Keratinocyte (primary cell): Measurements from ENCODE around the gene FOXR1. TPM values are rescaled to one million over a fixed set of nuclear protein-coding genes. Genes with fewer than 3 reads are reported as not detected.

Experiments
- DNase-seq: peaks from one replicate; pipeline ENCODE4 v3.0.0-alpha.2; 2011; ENCODE audit warnings: low read depth, missing footprints, low spot score
- FAIRE-seq: peaks from 2 replicates; lab custom pipeline; 2011; peaks lifted over from hg19 to GRCh38; lab: Jason Lieb, UNC
- H2AFZ ChIP-seq: 2 replicates; pipeline ENCODE4 v1.6.0; 2012; ENCODE audit warnings: low read length, control low read depth, inconsistent platforms; ENCODE audit not compliant: control insufficient read depth
- H3K27ac ChIP-seq: 2 replicates; pipeline ENCODE4 v1.5.1; 2011; ENCODE audit warnings: low read length; ENCODE audit not compliant: control insufficient read depth, insufficient read depth
- H3K27me3 ChIP-seq: 3 replicates; pipeline ENCODE4 v1.6.0; 2011; ENCODE audit warnings: low read length; ENCODE audit not compliant: control insufficient read depth, insufficient read depth; ENCODE audit errors: extremely low read depth
- H3K36me3 ChIP-seq, 2 experiments: 2 replicates in 1 of 2; 3 replicates in 1 of 2; pipeline ENCODE4 v1.5.1; 2011; ENCODE audit warnings: low read length in 2 of 2, mild to moderate bottlenecking in 1 of 2; ENCODE audit not compliant: control insufficient read depth in 2 of 2, insufficient read depth in 2 of 2; ENCODE audit errors: extremely low read depth in 1 of 2
- H3K4me1 ChIP-seq: 3 replicates; pipeline ENCODE4 v1.5.1; 2011; ENCODE audit warnings: low read length; ENCODE audit not compliant: control insufficient read depth, insufficient read depth; ENCODE audit errors: extremely low read depth
- H3K4me2 ChIP-seq: 3 replicates; pipeline ENCODE4 v1.6.0; 2011; ENCODE audit warnings: low read depth, low read length; ENCODE audit not compliant: control insufficient read depth, insufficient read depth; ENCODE audit errors: extremely low read depth
- H3K4me3 ChIP-seq, 3 experiments: fragments of 200-600 bp in 1 of 3; sonication (generic) in 1 of 3; 2 replicates in 2 of 3; 3 replicates in 1 of 3; pipeline ENCODE4 v1.5.1; 2011 to 2016; ENCODE audit warnings: low read length in 3 of 3, mild to moderate bottlenecking in 3 of 3, control low read depth in 2 of 3, inconsistent platforms in 1 of 3, low read depth in 1 of 3, mixed read lengths in 1 of 3, mixed run types in 1 of 3, moderate library complexity in 1 of 3; ENCODE audit not compliant: control insufficient read depth in 2 of 3, insufficient read depth in 2 of 3; ENCODE audit errors: extremely low read depth in 1 of 3
- H3K79me2 ChIP-seq: 2 replicates; pipeline ENCODE4 v1.6.0; 2012; ENCODE audit warnings: low read length; ENCODE audit not compliant: control insufficient read depth, insufficient read depth
- H3K9ac ChIP-seq: 3 replicates; pipeline ENCODE4 v1.6.0; 2011; ENCODE audit warnings: low read length; ENCODE audit not compliant: control insufficient read depth, insufficient read depth; ENCODE audit errors: extremely low read depth
- H3K9me1 ChIP-seq: 3 replicates; pipeline ENCODE4 v1.6.0; 2011; ENCODE audit warnings: low read length; ENCODE audit not compliant: control insufficient read depth, insufficient read depth; ENCODE audit errors: extremely low read depth
- H3K9me3 ChIP-seq: 2 replicates; pipeline ENCODE4 v1.5.1; 2012; ENCODE audit warnings: low read depth, low read length; ENCODE audit not compliant: control insufficient read depth
- H4K20me1 ChIP-seq: 3 replicates; pipeline ENCODE4 v1.6.0; 2011; ENCODE audit warnings: low read length; ENCODE audit not compliant: control insufficient read depth, insufficient read depth; ENCODE audit errors: extremely low read depth
- CTCF ChIP-seq, 3 experiments: IDR thresholded peaks in 1 of 3; conservative IDR thresholded peaks in 1 of 3; optimal IDR thresholded peaks in 1 of 3; 2 replicates in 2 of 3; 3 replicates in 1 of 3; pipeline versions ENCODE3 to v1.5.1; 2011; ENCODE audit warnings: low read length in 3 of 3, mild to moderate bottlenecking in 3 of 3, moderate library complexity in 2 of 3, control low read depth in 1 of 3, inconsistent platforms in 1 of 3; ENCODE audit not compliant: insufficient read depth in 2 of 3; ENCODE audit errors: extremely low read depth in 1 of 3
- EZH2 ChIP-seq: IDR thresholded peaks from one replicate; pipeline ENCODE4 v1.6.1; 2012; ENCODE audit warnings: inconsistent platforms, mild to moderate bottlenecking, low read length, moderate library complexity
- dilution Hi-C: fragments of 300-500 bp; cut with MboI; formaldehyde crosslinking; loops from one replicate; pipeline ENCODE4 v1.7.0; 2020; ENCODE audit warnings: low sequenced_read_pairs; ENCODE audit not compliant: extremely low pct_ligation_motif_present
- polyA plus RNA-seq, 5 experiments: library from polyadenylated mRNA; depleted of rRNA in 3 of 5; stranded (reverse) in 3 of 5; stranded (forward) in 1 of 5; unstranded in 1 of 5; fragments of >200 nt; gene quantifications; 1 replicate in 1 of 5; 2 replicates in 3 of 5; 3 replicates in 1 of 5; pipeline versions ENCODE4 v1.2.1 to v1.2.3, GENCODE V29; 2011 to 2012; ENCODE audit warnings: missing spikeins in 2 of 5, low read depth in 1 of 5, low replicate concordance in 1 of 5

The FOXR1 gene
- polyA plus RNA-seq, 1 donor (not counting 4 experiments of a cell fraction or from before 2014, with no cell fraction given): not detected

- peaks cover 3 to 7% of the 10 kb centered on the region in 2 experiments for H3K36me3 ChIP-seq
- TF ChIP-seq CTCF (optimal IDR thresholded peaks at IDR 0.05 in 1 of 3, IDR thresholded peaks at IDR 0.05 in 1 of 3, conservative IDR thresholded peaks at IDR 0.05 in 1 of 3; ENCODE audit: extremely low read depth in 1 of 3, insufficient read depth in 2 of 3, low read length in 3 of 3) (peak in 2 of 3 experiments; percentile 35 to 41), EZH2 (no peak)
- dilution Hi-C loops: no loop called here
- peak overlapping the region; percentile 60 to 95 (median 93) for H3K4me3 ChIP-seq
- no peaks in the 10 kb centered on the region for H3K27me3 ChIP-seq
- FAIRE-seq (peak; percentile 62), DNase-seq (no peak)
- peak overlapping the region; percentile 100 for H2AFZ ChIP-seq
- peak overlapping the region; percentile 98 for H3K4me2 ChIP-seq
- peak overlapping the region; percentile 76 for H3K9ac ChIP-seq
- no peaks in the 10 kb centered on the region for H4K20me1 ChIP-seq
- no peaks in the 10 kb centered on the region for H3K9me1 ChIP-seq
- H3K79me2 ChIP-seq: peaks cover 21% of the 10 kb centered on the region
- H3K4me1 ChIP-seq: peaks cover 26% of the 10 kb centered on the region
- H3K9me3 ChIP-seq: no peaks in the 10 kb centered on the region
- peak overlapping the region; percentile 23 for H3K27ac ChIP-seq
These were observed 25.5 kb downstream of the FOXR1 start for GRCh38 chr11:118996926-118997626.

- Histone ChIP-seq H3K4me3 (peak within 1 kb of the TSS; percentile 60 to 95 (median 93)), H4K20me1 (no peaks in the 10 kb centered on the region), H3K79me2 (peaks cover 22% of the 10 kb centered on the region), H3K36me3 (peaks cover 3 to 7% of the 10 kb centered on the region in 2 experiments), H3K9me3 (no peaks in the 10 kb centered on the region), H3K9me1 (no peaks in the 10 kb centered on the region), H3K27me3 (no peaks in the 10 kb centered on the region), H3K4me1 (peaks cover 26% of the 10 kb centered on the region), H2AFZ (peak within 1 kb of the TSS; percentile 100), H3K4me2 (peak within 1 kb of the TSS; percentile 98), H3K9ac (peak within 1 kb of the TSS; percentile 76), H3K27ac (peak within 1 kb of the TSS; percentile 74)
- dilution Hi-C loops: no loop called here
- TF ChIP-seq EZH2: no peak
- TF ChIP-seq CTCF (optimal IDR thresholded peaks at IDR 0.05 in 1 of 3, IDR thresholded peaks at IDR 0.05 in 1 of 3, conservative IDR thresholded peaks at IDR 0.05 in 1 of 3; ENCODE audit: extremely low read depth in 1 of 3, insufficient read depth in 2 of 3, low read length in 3 of 3): peak in 2 of 3 experiments; percentile 11 to 15
- DNase-seq (no peak), FAIRE-seq (no peak)
These were observed 26.2 kb downstream of the FOXR1 start, which contains the start of gene CENATAC for GRCh38 chr11:118997627-118998387. Gene CENATAC (plus strand): TSS chr11:118998138. CDS start chr11:118998198, 60 bp downstream.
